ENCODE data around the gene FAM193A.

DNA sequence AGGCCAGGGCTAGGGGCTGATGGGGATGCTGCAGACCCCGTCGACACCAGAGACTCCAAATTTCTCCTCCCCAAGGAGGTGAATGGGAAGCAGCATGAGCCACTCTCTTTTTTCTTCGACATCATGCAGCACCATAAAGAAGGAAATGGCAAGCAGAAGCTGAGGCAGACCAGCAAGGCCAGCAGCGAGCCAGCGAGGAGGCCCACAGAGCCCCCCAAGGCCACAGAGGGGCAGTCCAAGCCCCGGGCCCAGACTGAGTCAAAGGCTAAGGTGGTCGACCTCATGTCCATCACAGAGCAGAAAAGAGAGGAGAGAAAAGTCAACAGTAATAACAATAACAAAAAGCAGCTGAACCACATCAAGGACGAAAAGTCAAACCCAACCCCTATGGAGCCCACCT, 163.6 kb downstream of the FAM193A start:
- TF ChIP-seq CTCF (IDR thresholded peaks at IDR 0.05 in 4 of 5, conservative IDR thresholded peaks at IDR 0.05 in 1 of 5) (no peak), POLR2A (IDR thresholded peaks at IDR 0.05) (no peak)

Measured in gastrocnemius medialis (tissue), 4 donors.